HG03039 (cell line): ENCODE measurements around the gene NTRK2.

Experiments used
- ATAC-seq: cut with Tn5 transposase; IDR thresholded peaks from one replicate; pipeline ENCODE4 v1.9.1; 2021; ENCODE audit warnings: mild to moderate bottlenecking, moderate library complexity; ENCODE audit not compliant: unreplicated experiment

NTRK2 gene

DNA sequence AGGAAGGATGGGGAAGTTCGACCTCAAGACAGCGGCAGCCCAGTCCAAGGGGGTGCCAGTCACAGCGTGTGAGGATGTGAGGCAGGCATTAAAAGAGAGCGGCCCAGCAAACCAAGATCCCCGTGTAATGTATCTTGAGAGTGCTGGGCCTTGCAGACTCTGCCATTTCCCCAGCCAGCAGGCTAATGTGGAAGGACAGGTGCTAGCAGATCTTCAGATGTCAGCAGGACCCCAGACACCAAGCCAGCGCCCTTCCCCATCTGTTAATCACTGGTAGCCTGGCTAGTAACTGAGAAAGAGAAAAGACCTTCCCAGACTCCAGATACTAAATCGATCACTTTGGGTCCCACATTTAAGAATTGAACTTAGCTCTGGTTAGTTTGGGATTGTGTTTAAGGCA lies 62.2 kb downstream of the NTRK2 start:
- no peak for ATAC-seq

GRCh38 chr9:84736081-84736480 lies 66.6 kb downstream of the NTRK2 start:
- no peak for ATAC-seq

DNA sequence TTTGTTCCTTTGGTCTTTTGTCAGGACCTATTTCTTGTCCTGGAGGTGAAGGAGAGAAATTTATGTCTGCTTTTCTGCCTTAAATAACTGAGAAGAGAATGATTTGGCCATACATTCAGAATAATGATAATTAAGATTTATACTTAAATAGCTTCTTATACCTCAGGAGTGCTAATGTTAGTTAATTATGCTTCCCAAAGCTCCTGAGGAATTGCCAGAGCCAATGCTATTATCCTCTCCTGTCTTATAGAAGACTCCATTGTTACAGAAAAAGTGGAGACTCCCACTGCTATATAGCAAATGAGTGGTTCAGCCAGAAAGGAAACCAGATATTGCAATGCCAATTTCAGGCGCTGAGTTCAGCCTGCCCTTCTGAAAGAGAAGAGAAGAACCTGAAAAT lies 67.0 kb downstream of the NTRK2 start:
- ATAC-seq, result no peak

DNA sequence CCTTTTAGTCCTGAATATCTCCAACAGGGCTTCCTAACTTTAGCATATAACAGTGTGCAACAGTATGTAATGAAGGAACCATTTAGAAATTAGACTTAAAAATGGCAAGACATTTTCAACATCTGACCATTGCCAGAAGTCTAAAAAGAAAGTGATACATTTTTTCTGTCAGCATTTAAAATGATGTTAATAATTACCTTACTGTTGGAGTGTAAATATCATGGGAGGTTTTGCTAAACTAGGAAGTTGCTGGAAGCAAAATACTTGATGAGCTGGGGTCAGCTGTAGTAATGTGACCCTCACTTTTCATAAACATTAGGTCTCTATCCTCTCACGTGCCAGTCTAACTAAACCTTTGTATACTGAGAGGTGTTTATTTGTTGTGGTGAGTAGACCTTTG lies 68.8 kb downstream of the NTRK2 start:
- ATAC-seq, result no peak

DNA sequence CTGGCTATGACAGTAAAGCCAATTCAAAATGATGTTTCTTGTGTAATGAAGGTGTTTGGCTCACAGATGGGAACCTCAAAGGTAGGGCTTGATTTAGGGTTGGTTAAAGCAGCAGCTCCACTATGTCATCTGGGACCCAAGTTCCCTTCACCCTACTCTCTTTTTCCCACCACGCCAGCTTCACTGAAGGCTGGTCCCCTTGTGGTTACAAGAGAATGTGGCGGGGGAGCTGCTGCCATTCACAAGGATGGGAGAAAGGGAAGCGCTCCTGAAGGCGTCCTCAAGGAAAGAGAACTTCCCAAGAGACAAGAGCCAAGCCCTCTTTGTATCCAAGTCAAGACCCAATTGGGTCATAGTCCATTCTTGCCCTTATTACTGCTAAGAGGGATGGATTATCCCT lies 72.7 kb downstream of the NTRK2 start:
- no peak for ATAC-seq

DNA sequence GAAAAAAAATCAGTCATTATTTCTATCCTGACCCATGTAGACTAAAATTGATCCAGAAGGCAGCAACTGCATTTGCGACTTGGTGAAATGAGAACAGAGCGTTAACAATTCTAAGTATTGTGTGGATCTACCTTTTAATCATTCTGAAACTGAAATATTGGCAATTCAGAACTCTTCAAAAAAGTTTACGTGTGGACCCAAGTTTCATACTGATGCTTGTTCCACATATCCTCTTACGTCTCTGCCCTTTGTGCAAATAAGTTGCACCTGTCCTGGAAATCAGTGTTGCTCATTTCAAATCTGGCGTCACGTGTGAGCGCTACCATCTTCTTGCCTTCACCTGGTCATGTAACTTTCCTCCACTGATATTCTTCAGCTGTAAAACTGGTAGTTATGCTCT lies 74.7 kb downstream of the NTRK2 start:
- peak; percentile 75 for ATAC-seq

DNA sequence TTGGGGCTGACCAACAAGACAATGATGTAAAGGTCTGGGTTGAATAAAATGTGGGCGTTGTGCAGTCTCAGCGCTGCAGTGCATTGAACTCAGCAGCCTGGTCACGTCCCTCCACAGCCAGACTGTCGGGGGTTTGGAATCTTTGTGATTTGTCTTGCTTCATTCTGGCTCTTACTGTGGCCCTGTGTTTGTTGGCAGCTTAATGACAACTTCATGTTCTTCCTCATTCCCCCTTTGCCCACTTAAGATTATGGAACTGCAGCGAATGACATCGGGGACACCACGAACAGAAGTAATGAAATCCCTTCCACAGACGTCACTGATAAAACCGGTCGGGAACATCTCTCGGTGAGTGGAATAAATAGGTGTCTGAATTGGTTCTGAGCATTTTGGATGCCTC lies 75.2 kb downstream of the NTRK2 start:
- ATAC-seq, result no peak

DNA sequence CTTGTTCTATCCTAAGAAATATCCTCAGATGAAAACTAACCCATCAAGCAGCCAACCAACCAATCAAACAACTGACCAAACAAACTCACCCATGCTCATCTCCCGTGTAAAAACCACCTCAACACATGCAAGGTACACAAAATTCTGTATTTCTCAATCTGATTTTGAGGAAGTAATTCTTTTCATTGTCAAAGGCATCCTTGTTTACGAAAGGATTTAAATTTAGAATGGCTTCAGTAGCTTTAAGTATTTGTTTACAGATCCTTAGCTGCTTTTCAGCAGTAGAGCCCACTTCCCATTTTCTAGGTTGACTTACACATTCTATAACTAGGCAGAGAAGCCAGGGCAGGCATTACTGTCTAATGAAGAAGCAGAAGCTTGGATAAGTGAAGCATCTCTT lies 78.6 kb downstream of the NTRK2 start:
- ATAC-seq, result no peak

DNA sequence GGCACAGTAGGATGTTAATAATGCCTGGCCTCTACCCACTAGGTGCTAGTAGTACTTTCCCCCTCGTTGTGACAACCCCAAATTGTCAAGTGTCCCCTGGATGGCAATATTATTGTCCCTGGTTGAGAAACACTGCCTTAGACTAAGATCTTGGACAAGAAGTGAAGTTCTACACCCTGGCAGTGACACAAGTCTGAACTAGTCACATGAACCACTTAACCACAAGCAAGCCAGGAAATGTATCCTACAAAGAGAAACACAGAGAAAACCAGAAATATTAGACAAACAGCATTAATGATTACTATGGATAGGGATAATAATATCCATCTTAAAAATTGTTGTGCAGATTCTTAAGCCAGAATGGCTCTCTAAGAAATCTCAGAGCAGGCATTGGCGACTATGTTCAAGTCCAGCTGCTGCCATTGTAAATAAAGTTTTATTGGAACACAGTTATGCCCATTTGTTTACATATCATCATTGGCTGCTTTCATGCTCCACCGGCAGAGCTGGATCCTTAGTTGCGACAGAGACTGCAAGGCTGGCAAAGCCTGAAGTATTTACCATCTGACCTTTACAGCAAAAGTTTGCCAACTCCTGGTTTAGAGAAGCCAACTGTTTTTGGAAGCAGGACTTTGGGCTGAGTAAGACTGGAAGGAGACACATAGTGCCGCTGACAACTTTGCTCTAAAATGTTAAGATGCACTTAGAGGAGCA lies 80.8 kb downstream of the NTRK2 start:
- ATAC-seq, result no peak

DNA sequence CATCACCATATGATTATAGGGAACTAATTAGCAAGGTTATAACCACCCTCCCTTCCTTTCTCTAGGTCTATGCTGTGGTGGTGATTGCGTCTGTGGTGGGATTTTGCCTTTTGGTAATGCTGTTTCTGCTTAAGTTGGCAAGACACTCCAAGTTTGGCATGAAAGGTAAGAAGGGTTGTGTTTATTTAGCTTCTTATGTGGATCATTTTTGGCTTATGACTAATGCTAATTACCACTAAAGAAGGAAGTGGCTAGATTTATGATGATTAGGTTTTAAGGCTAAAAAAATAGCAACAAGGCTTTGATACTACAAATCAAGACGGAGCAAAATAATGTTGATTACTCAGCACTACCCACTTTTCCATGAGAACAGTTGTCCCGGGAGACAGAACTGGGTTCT lies 82.4 kb downstream of the NTRK2 start:
- ATAC-seq, result no peak

DNA sequence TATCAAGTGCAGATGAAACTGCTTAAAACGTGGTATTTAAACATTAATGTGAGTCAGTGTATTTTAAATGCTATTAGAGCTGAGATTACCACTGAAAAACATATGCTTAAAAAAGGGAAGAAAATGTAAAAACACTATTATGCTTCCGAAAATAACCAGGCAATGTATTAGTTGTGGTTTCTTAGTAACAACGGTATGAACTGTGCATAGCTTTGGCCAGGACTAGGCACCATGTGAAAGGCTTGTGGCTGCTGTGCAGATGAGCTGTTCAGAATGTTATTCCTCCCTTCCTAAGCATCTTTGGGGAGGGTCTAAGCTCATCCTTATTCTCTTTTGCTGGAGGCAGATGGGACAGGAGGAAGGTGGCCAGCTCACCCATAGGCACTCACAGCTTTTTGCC lies 84.9 kb downstream of the NTRK2 start:
- ATAC-seq, result no peak

DNA sequence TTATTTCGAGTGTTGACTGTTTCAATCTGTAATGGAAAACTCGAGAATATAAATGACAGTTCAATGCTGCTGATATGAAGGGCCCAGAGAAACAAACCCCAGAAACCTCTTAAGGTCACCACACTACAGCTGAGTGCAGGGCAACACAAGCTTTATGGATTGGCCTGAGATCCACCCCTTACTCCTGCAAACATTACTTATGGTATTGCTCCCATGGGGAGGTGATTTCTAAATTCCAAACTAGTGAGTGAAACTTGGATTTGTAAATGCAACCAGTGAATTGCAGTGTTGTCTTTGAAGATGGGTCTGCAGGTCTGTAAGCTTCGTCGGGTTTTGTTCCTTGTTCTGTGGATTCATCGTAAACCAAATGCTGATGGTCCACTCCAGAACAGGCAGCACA lies 85.4 kb downstream of the NTRK2 start:
- no peak for ATAC-seq

DNA sequence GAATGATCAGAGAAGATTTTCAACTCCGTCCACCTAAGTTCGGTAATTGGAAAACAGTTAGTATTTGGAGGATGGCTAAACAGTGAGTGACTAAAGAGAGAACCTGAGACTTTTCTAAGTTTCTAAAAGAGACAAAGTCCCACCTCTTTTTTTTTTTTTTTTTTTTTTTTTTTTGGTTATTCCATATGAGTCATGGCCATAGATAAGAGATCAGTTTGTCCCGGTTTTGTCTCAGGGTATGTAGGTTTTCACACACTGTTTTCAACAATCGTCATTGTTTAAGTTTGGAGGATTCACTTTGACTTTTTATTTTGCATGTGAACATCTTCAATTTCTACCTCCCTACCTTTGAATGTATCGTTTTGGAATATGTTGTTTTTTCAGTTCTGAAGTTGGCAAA lies 85.9 kb downstream of the NTRK2 start:
- no peak for ATAC-seq

GRCh38 chr9:84756171-84756570 lies 86.6 kb downstream of the NTRK2 start:
- ATAC-seq, result no peak

DNA sequence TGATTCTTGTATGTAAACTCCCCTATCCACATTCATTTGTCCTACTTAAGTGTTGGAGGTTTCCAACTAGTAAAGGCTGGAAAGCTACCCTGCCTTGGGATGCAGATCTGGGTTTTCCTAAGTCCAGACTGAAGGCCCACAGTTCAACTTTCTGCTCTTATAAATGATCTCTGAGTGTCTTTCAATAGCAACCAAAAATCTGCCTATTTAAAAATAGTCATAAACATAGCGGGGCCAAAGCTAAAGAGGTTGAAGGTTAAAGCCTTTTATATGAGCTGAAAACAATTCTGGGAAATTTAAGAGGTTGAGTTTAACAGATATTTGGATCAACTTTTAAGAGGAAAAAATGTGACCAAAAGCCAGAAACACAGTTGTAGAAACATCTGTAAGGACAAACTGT lies 87.2 kb downstream of the NTRK2 start:
- no peak for ATAC-seq

GRCh38 chr9:84758817-84759216 lies 89.3 kb downstream of the NTRK2 start:
- no peak for ATAC-seq

DNA sequence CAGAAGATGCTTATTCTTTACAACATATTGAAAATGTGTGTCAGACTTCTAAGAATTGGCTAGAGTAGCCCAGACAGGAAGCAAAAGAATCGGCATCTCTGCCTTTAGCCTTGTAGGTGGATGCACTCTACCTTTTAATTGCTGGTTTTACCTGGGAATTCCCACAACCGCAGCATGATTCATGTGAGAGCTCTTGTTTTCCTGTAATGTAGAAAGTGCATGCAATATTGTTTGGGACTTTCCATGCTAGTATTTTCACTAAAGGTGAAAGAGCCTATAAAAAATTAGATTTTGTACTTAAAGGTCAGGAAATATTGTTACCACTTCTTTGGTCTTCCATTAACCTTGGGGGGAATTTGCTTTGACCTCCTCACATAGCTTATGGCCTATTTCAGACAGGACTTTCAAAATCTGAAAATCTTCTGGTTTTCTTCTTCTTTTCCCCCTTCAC lies 89.8 kb downstream of the NTRK2 start:
- no peak for ATAC-seq

GRCh38 chr9:84759804-84760203 lies 90.3 kb downstream of the NTRK2 start:
- ATAC-seq, result no peak

- no peak for ATAC-seq
Observed at GRCh38 chr9:84761137-84761808, 91.7 kb downstream of the NTRK2 start.

GRCh38 chr9:84772511-84772910 lies 103.0 kb downstream of the NTRK2 start:
- ATAC-seq, result no peak

DNA sequence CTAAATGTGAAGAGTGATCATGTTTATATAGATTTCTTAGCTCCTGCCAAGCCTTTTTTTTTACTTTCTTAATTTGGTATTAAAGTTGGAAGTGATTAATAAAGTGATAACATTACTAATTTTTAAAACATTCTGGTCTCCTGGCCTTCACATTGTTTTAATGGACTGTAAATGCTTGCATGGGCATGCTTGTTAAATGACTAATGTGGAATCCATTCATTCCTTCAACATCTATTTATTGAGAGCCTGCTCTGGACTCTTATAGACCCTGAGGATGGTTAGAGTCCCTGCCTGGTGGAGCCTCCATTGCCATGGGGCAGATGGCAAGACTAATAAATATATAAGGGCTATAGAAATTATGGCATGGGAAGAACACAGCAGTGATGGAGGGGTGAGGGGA lies 103.5 kb downstream of the NTRK2 start:
- ATAC-seq, result no peak

DNA sequence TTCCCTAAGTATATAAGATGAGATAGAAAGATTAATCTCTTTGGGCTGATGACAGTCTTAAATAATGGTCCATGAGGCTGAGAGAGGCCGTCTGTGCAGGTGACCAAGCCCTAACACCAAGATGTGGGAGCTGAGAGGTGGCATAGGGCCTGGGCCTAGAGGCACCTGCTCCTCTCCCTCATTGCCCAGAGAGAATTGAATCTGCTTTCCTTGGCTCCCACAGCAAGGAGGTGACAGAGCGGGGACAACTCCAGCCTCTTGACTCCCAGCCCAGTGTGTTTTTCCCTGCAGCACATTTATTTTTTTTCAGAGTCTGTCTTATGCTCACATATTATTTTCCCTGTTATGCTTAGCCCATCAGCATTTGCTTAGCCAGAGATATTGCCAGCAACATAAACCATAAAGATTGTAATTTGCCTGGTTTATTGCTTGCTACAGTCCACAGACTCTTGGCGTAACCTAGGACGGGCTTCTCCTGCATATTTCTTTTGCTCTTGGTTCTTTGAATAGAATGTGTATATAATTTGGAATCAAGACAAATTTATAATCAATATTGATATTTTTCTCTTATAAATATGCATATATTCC lies 105.6 kb downstream of the NTRK2 start:
- no peak for ATAC-seq
